ENCODE measurements around the gene GRK4. TPM values are rescaled to one million over a fixed set of nuclear protein-coding genes. Genes with fewer than 3 reads are reported as not detected.
"Not testable (repeated sequence)": the region's sequence is repeated elsewhere in the genome, so short reads cannot be mapped to it uniquely, and the experiment has no call there.

Gene GRK4
- total RNA-seq, 1 donor from 2014 or later, result 1.3 TPM

- no peaks in the 10 kb centered on the region for H3K79me2 ChIP-seq (ENCODE audit: low read depth)
- no peak overlapping the region for H3K9ac ChIP-seq
- H4K20me1 ChIP-seq (ENCODE audit: low read depth), result peaks cover 10% of the 10 kb centered on the region
- H3K4me2 ChIP-seq, result no peak overlapping the region
- TF ChIP-seq EZH2phosphoT487 (IDR thresholded peaks at IDR 0.05), result no peak
- TF ChIP-seq CTCF (IDR thresholded peaks at IDR 0.05), result no peak
- no peak for TF ChIP-seq EZH2 (IDR thresholded peaks at IDR 0.05)
- no peaks in the 10 kb centered on the region for H3F3A ChIP-seq (ENCODE audit: low read depth)
- H3K4me3 ChIP-seq, result no peak overlapping the region
- H3K27me3 ChIP-seq, result no peaks in the 10 kb centered on the region
- Mint-ChIP-seq H3K9me3 (no peaks in the 10 kb centered on the region), H3K4me3 (no peak overlapping the region), H3K27me3 (ENCODE audit: insufficient read depth, low read depth) (peaks cover 3% of the 10 kb centered on the region), H3K4me1 (no peaks in the 10 kb centered on the region), H3K36me3 (peaks cover 20% of the 10 kb centered on the region), H3K27ac (no peak overlapping the region)
- no peaks in the 10 kb centered on the region for H3K9me3 ChIP-seq (ENCODE audit: low read depth)
- no peak for DNase-seq (ENCODE audit: low spot score)
- no peak overlapping the region for H3K27ac ChIP-seq
- H3K4me1 ChIP-seq, result no peaks in the 10 kb centered on the region
- no peak overlapping the region for H2AFZ ChIP-seq (replicated peaks)
- no peaks in the 10 kb centered on the region for H3K36me3 ChIP-seq
These were observed 19.3 kb upstream of the GRK4 start for GRCh38 chr4:2944091-2944482.

- no peak overlapping the region for H3K27ac ChIP-seq
- H3K9me3 ChIP-seq (ENCODE audit: low read depth), result no peaks in the 10 kb centered on the region
- no peak overlapping the region for H3K4me2 ChIP-seq
- Mint-ChIP-seq H3K4me3 (no peak overlapping the region), H3K9me3 (no peaks in the 10 kb centered on the region), H3K36me3 (peaks cover 23% of the 10 kb centered on the region), H3K27me3 (ENCODE audit: insufficient read depth, low read depth) (peaks cover 3% of the 10 kb centered on the region), H3K27ac (no peak overlapping the region), H3K4me1 (no peaks in the 10 kb centered on the region)
- no peaks in the 10 kb centered on the region for H3K27me3 ChIP-seq
- H3K4me3 ChIP-seq, result no peak overlapping the region
- no peak overlapping the region for H3K9ac ChIP-seq
- no peak for DNase-seq (ENCODE audit: low spot score)
- no peaks in the 10 kb centered on the region for H3F3A ChIP-seq (ENCODE audit: low read depth)
- TF ChIP-seq CTCF (IDR thresholded peaks at IDR 0.05), result no peak
- no peak for TF ChIP-seq EZH2 (IDR thresholded peaks at IDR 0.05)
- TF ChIP-seq EZH2phosphoT487 (IDR thresholded peaks at IDR 0.05), result no peak
- no peaks in the 10 kb centered on the region for H3K79me2 ChIP-seq (ENCODE audit: low read depth)
- no peaks in the 10 kb centered on the region for H3K36me3 ChIP-seq
- peaks cover 12% of the 10 kb centered on the region for H4K20me1 ChIP-seq (ENCODE audit: low read depth)
- no peaks in the 10 kb centered on the region for H3K4me1 ChIP-seq
- no peak overlapping the region for H2AFZ ChIP-seq (replicated peaks)
These were observed 18.5 kb upstream of the GRK4 start for GRCh38 chr4:2944586-2945526.

GRCh38 chr4:2945619-2946604 is 17.5 kb upstream of the GRK4 start:
- H3K9me3 ChIP-seq (ENCODE audit: low read depth); H3K4me2 ChIP-seq; H3K4me1 Mint-ChIP-seq; H2AFZ ChIP-seq (replicated peaks); H4K20me1 ChIP-seq (ENCODE audit: low read depth); H3F3A ChIP-seq (ENCODE audit: low read depth); H3K4me1 ChIP-seq; H3K9me3 Mint-ChIP-seq; H3K27ac ChIP-seq; DNase-seq (ENCODE audit: low spot score); H3K27me3 ChIP-seq; H3K4me3 Mint-ChIP-seq; H3K27ac Mint-ChIP-seq; H3K79me2 ChIP-seq (ENCODE audit: low read depth); H3K36me3 ChIP-seq; H3K9ac ChIP-seq; H3K27me3 Mint-ChIP-seq (ENCODE audit: insufficient read depth, low read depth); H3K4me3 ChIP-seq: not testable (repeated sequence)
- peaks cover 24% of the 10 kb centered on the region for H3K36me3 Mint-ChIP-seq
